HepG2 (cell line): Measurements from ENCODE around the gene ENTPD2. TPM values are rescaled to one million over a fixed set of nuclear protein-coding genes. Genes with fewer than 3 reads are reported as not detected.

Experiments used
- CENPX ChIP-seq: sonication (generic); formaldehyde crosslinking; IDR thresholded peaks from 2 replicates; pipeline ENCODE4 v1.9.0; 2021; ENCODE audit warnings: mild to moderate bottlenecking, missing genetic modification reagents, moderate library complexity
- CREB1 ChIP-seq, 2 experiments: fragments of 450-650 bp in 1 of 2; IDR thresholded peaks; 2 replicates each; pipeline ENCODE4 v1.6.1; 2016 to 2017; ENCODE audit warnings: control low read depth in 1 of 2, mild to moderate bottlenecking in 1 of 2, missing compliant biosample characterization in 1 of 2, missing genetic modification characterization in 1 of 2
- FOSL2 ChIP-seq: sonication (generic); formaldehyde crosslinking; IDR thresholded peaks from 2 replicates; pipeline ENCODE4 v1.4.0; 2020; ENCODE audit warnings: missing genetic modification reagents
- FOXA1 ChIP-seq, 2 experiments: fragments of 450-650 bp in 1 of 2; sonication (generic) in 1 of 2; formaldehyde crosslinking in 1 of 2; IDR thresholded peaks; 2 replicates each; pipeline versions ENCODE4 v1.4.0 to v1.6.1; 2016 to 2020; ENCODE audit warnings: missing genetic modification reagents in 1 of 2
- GTF2F1 ChIP-seq: fragments of 150-350 bp; IDR thresholded peaks from 2 replicates; pipeline ENCODE4 v1.6.1; 2014; ENCODE audit warnings: low read length
- ISX ChIP-seq: sonication (generic); formaldehyde crosslinking; conservative IDR thresholded peaks from 2 replicates; pipeline ENCODE4 v1.5.0; 2020; ENCODE audit warnings: missing genetic modification reagents
- MED8 ChIP-seq: sonication (generic); formaldehyde crosslinking; IDR thresholded peaks from 2 replicates; pipeline ENCODE4 v1.8.1; 2023; ENCODE audit warnings: mild to moderate bottlenecking, missing genetic modification reagents; ENCODE audit not compliant: insufficient replicate concordance
- NR2F2 ChIP-seq: IDR thresholded peaks from 2 replicates; pipeline ENCODE4 v1.6.1; 2012; ENCODE audit warnings: low read depth, inconsistent platforms, borderline replicate concordance
- RAD21 ChIP-seq: fragments of 450-650 bp; formaldehyde crosslinking; IDR thresholded peaks from 2 replicates; pipeline ENCODE4 v1.5.0; 2020; ENCODE audit warnings: mild to moderate bottlenecking
- ZNF337 ChIP-seq: sonication (generic); formaldehyde crosslinking; IDR thresholded peaks from 2 replicates; pipeline ENCODE4 v1.5.1; 2020; ENCODE audit warnings: missing genetic modification reagents, low read depth, mild to moderate bottlenecking, borderline replicate concordance
- ZNF530 ChIP-seq: sonication (generic); formaldehyde crosslinking; IDR thresholded peaks from 2 replicates; pipeline ENCODE4 v1.5.0; 2020; ENCODE audit warnings: low read depth, mild to moderate bottlenecking, missing genetic modification reagents
- ZNF670 ChIP-seq: sonication (generic); formaldehyde crosslinking; IDR thresholded peaks from 2 replicates; pipeline ENCODE4 v1.8.0; 2022; ENCODE audit warnings: mild to moderate bottlenecking, missing genetic modification reagents, borderline replicate concordance
- ZNF883 ChIP-seq: sonication (generic); formaldehyde crosslinking; IDR thresholded peaks from 2 replicates; pipeline ENCODE4 v1.5.1; 2020; ENCODE audit warnings: mild to moderate bottlenecking, missing genetic modification reagents; ENCODE audit errors: not compliant biosample characterization
- polyA plus RNA-seq, 8 experiments: library from polyadenylated mRNA; depleted of rRNA in 3 of 8; stranded (reverse) in 7 of 8; unstranded in 1 of 8; fragments of >200 nt; fragmentation: Illumina TruSeq in 4 of 8; extraction: Trizol in 4 of 8; gene quantifications; 2 replicates each; pipeline versions ENCODE4 v1.2.1 to v1.2.3, GENCODE V29; 2011 to 2016; ENCODE audit warnings: low read depth in 4 of 8, missing spikeins in 1 of 8, mixed read lengths in 1 of 8; ENCODE audit not compliant: insufficient read depth in 1 of 8
- total RNA-seq, 5 experiments: library from RNA; depleted of rRNA; stranded (reverse); fragments of >200 nt; fragmentation: Illumina TruSeq; extraction: Trizol; gene quantifications; 2 replicates each; pipeline ENCODE4 v1.2.3, GENCODE V29; 2016; ENCODE audit warnings: low read depth in 1 of 5
- TF ChIP-seq, protein P1 (sequence below): sonication (generic); formaldehyde crosslinking; IDR thresholded peaks from 2 replicates; pipeline ENCODE4 v1.8.0; 2022; ENCODE audit warnings: mild to moderate bottlenecking, missing genetic modification reagents
- TF ChIP-seq, protein P2 (sequence below): sonication (generic); formaldehyde crosslinking; IDR thresholded peaks from 2 replicates; pipeline ENCODE4 v1.8.0; 2022; ENCODE audit warnings: mild to moderate bottlenecking, missing genetic modification reagents, moderate library complexity
- TF ChIP-seq, protein P3 (sequence below): sonication (generic); formaldehyde crosslinking; IDR thresholded peaks from 2 replicates; pipeline ENCODE4 v1.5.1; 2020; ENCODE audit warnings: missing genetic modification reagents, mild to moderate bottlenecking, borderline replicate concordance
- TF ChIP-seq, protein P4 (sequence below): sonication (generic); formaldehyde crosslinking; IDR thresholded peaks from 2 replicates; pipeline ENCODE4 v1.5.0; 2020; ENCODE audit warnings: missing genetic modification reagents
- TF ChIP-seq, protein P5 (sequence below): sonication (generic); formaldehyde crosslinking; IDR thresholded peaks from 2 replicates; pipeline ENCODE4 v1.4.0; 2020; ENCODE audit warnings: missing genetic modification reagents
- TF ChIP-seq, protein P6 (sequence below): sonication (generic); formaldehyde crosslinking; IDR thresholded peaks from 2 replicates; pipeline ENCODE4 v1.4.0; 2020; ENCODE audit warnings: missing genetic modification reagents, mild to moderate bottlenecking, borderline replicate concordance

ENTPD2 gene
- total and polyA plus RNA-seq, 2 of the 13 experiments (the other 11 are each of a cell fraction or from before 2014, with no cell fraction given): 0.95 to 3.2 TPM

DNA sequence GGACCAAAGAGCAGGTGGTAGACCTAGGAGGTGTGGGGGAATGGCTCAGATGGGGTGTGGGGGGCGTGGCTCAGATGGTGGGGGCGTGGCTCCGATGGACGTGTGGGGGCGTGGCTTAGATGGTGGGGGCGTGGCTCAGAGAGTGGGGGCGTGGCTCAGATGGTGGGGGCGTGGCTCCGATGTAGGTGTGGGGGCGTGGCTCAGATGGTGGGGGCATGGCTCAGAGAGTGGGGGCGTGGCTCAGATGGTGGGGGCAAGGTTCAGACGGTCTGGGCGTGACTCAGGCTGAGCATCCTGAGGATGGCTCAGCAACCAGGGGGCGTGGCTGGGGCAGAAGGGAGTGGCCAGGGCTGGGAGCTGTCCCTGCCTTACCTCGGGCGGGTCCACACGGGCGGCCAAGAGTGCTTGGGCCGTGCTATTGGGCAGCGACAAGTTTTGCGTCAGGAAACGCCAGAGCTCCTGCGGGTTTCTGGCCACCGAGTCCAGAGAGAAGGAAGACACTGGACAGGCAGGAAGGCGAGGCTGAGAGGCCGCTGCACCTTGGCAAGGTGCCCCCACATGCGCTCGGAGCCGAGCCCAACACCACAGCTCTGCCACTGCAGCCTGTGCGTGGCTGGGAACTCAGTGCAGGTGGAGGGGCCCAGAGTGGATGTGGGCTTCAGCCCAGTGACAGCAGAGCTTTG, 31.7 kb downstream of the ENTPD2 start (continued):
- TF ChIP-seq, protein P1, sequence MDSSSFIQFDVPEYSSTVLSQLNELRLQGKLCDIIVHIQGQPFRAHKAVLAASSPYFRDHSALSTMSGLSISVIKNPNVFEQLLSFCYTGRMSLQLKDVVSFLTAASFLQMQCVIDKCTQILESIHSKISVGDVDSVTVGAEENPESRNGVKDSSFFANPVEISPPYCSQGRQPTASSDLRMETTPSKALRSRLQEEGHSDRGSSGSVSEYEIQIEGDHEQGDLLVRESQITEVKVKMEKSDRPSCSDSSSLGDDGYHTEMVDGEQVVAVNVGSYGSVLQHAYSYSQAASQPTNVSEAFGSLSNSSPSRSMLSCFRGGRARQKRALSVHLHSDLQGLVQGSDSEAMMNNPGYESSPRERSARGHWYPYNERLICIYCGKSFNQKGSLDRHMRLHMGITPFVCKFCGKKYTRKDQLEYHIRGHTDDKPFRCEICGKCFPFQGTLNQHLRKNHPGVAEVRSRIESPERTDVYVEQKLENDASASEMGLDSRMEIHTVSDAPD (CRISPR knock-in tag): no peak
- TF ChIP-seq ZNF337 (CRISPR knock-in tag) (no peak), CREB1 (IDR thresholded peaks at IDR 0.05) (no peak), CREB1 (CRISPR knock-in tag; IDR thresholded peaks at IDR 0.05) (no peak), ZNF530 (no peak), ZNF883 (CRISPR knock-in tag) (no peak), FOXA1 (IDR thresholded peaks at IDR 0.05) (no peak), FOXA1 (CRISPR knock-in tag; IDR thresholded peaks at IDR 0.05) (no peak), ISX (CRISPR knock-in tag) (no peak), ZNF670 (CRISPR knock-in tag) (no peak), FOSL2 (CRISPR knock-in tag) (peak; percentile 61), NR2F2 (no peak), GTF2F1 (no peak), MED8 (CRISPR knock-in tag) (no peak), CENPX (CRISPR knock-in tag) (no peak), RAD21 (CRISPR knock-in tag) (0 out of 2 replicates have a peak, but pooled peaks have one; percentile 10)
- TF ChIP-seq, protein P2, sequence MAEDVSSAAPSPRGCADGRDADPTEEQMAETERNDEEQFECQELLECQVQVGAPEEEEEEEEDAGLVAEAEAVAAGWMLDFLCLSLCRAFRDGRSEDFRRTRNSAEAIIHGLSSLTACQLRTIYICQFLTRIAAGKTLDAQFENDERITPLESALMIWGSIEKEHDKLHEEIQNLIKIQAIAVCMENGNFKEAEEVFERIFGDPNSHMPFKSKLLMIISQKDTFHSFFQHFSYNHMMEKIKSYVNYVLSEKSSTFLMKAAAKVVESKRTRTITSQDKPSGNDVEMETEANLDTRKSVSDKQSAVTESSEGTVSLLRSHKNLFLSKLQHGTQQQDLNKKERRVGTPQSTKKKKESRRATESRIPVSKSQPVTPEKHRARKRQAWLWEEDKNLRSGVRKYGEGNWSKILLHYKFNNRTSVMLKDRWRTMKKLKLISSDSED (CRISPR knock-in tag): no peak
- TF ChIP-seq, protein P3, sequence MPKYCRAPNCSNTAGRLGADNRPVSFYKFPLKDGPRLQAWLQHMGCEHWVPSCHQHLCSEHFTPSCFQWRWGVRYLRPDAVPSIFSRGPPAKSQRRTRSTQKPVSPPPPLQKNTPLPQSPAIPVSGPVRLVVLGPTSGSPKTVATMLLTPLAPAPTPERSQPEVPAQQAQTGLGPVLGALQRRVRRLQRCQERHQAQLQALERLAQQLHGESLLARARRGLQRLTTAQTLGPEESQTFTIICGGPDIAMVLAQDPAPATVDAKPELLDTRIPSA (CRISPR knock-in tag): no peak
- TF ChIP-seq, protein P4, sequence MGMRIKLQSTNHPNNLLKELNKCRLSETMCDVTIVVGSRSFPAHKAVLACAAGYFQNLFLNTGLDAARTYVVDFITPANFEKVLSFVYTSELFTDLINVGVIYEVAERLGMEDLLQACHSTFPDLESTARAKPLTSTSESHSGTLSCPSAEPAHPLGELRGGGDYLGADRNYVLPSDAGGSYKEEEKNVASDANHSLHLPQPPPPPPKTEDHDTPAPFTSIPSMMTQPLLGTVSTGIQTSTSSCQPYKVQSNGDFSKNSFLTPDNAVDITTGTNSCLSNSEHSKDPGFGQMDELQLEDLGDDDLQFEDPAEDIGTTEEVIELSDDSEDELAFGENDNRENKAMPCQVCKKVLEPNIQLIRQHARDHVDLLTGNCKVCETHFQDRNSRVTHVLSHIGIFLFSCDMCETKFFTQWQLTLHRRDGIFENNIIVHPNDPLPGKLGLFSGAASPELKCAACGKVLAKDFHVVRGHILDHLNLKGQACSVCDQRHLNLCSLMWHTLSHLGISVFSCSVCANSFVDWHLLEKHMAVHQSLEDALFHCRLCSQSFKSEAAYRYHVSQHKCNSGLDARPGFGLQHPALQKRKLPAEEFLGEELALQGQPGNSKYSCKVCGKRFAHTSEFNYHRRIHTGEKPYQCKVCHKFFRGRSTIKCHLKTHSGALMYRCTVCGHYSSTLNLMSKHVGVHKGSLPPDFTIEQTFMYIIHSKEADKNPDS (CRISPR knock-in tag): no peak
- TF ChIP-seq, protein P5, sequence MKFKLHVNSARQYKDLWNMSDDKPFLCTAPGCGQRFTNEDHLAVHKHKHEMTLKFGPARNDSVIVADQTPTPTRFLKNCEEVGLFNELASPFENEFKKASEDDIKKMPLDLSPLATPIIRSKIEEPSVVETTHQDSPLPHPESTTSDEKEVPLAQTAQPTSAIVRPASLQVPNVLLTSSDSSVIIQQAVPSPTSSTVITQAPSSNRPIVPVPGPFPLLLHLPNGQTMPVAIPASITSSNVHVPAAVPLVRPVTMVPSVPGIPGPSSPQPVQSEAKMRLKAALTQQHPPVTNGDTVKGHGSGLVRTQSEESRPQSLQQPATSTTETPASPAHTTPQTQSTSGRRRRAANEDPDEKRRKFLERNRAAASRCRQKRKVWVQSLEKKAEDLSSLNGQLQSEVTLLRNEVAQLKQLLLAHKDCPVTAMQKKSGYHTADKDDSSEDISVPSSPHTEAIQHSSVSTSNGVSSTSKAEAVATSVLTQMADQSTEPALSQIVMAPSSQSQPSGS (CRISPR knock-in tag): no peak
- TF ChIP-seq, protein P6, sequence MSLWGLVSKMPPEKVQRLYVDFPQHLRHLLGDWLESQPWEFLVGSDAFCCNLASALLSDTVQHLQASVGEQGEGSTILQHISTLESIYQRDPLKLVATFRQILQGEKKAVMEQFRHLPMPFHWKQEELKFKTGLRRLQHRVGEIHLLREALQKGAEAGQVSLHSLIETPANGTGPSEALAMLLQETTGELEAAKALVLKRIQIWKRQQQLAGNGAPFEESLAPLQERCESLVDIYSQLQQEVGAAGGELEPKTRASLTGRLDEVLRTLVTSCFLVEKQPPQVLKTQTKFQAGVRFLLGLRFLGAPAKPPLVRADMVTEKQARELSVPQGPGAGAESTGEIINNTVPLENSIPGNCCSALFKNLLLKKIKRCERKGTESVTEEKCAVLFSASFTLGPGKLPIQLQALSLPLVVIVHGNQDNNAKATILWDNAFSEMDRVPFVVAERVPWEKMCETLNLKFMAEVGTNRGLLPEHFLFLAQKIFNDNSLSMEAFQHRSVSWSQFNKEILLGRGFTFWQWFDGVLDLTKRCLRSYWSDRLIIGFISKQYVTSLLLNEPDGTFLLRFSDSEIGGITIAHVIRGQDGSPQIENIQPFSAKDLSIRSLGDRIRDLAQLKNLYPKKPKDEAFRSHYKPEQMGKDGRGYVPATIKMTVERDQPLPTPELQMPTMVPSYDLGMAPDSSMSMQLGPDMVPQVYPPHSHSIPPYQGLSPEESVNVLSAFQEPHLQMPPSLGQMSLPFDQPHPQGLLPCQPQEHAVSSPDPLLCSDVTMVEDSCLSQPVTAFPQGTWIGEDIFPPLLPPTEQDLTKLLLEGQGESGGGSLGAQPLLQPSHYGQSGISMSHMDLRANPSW: no peak
